Common myeloid progenitor, CD34-positive (primary cell): ENCODE data around the gene ADGRE3.
"Not testable (repeated sequence)": the region's sequence is repeated elsewhere in the genome, so short reads cannot be mapped to it uniquely, and the experiment has no call there.

ENCODE experiments used
- CTCF ChIA-PET: fragments of 350-600 bp; sonication (Branson Sonifier 250); formaldehyde crosslinking; loops from one replicate; lab custom pipeline; 2021; ENCODE audit warnings: antibody characterized with exemption; lab: Charles Lee
- POLR2A ChIA-PET: fragments of 350-600 bp; sonication (Branson Sonifier 250); formaldehyde crosslinking; loops from one replicate; lab custom pipeline; 2021; ENCODE audit warnings: antibody characterized with exemption; lab: Charles Lee
- DNase-seq, 3 donors: peaks; one replicate each; pipeline versions ENCODE4 v3.0.0 to v3.0.0-alpha.2; 2013
- H3K27ac ChIP-seq, 2 experiments: 1 replicate in 1 of 2; 2 replicates in 1 of 2; pipeline ENCODE4 v1.7.0; 2013; ENCODE audit warnings: inconsistent platforms in 2 of 2, low read length in 2 of 2, mild to moderate bottlenecking in 2 of 2, low read depth in 1 of 2, moderate library complexity in 1 of 2; ENCODE audit not compliant: severe bottlenecking in 2 of 2, insufficient read depth in 1 of 2, poor library complexity in 1 of 2
- H3K27me3 ChIP-seq, 5 experiments: replicated peaks in 2 of 5; 1 replicate in 3 of 5; 2 replicates in 2 of 5; pipeline versions ENCODE4 v1.6.1 to v1.7.0; 2013; ENCODE audit warnings: low read length in 4 of 5, mild to moderate bottlenecking in 2 of 5, moderate library complexity in 2 of 5, inconsistent platforms in 1 of 5; ENCODE audit not compliant: insufficient read depth in 5 of 5, control insufficient read depth in 4 of 5
- H3K36me3 ChIP-seq, 4 experiments: 1 replicate in 2 of 4; 2 replicates in 2 of 4; pipeline versions ENCODE4 v1.6.1 to v1.7.0; 2013; ENCODE audit warnings: low read length in 3 of 4, control low read depth in 1 of 4, mild to moderate bottlenecking in 1 of 4; ENCODE audit not compliant: control insufficient read depth in 4 of 4, insufficient read depth in 4 of 4
- H3K4me1 ChIP-seq, 4 experiments: 1 replicate in 3 of 4; 2 replicates in 1 of 4; pipeline versions ENCODE4 v1.6.1 to v1.7.1; 2013; ENCODE audit warnings: low read length in 3 of 4, mild to moderate bottlenecking in 3 of 4, control low read depth in 1 of 4, inconsistent platforms in 1 of 4, moderate library complexity in 1 of 4; ENCODE audit not compliant: control insufficient read depth in 4 of 4, insufficient read depth in 4 of 4; ENCODE audit errors: control extremely low read depth in 1 of 4
- H3K4me3 ChIP-seq, 7 experiments: 1 replicate in 4 of 7; 2 replicates in 3 of 7; pipeline versions ENCODE4 v1.5.1 to v1.7.0; 2013; ENCODE audit warnings: mild to moderate bottlenecking in 7 of 7, low read length in 6 of 7, moderate library complexity in 6 of 7, inconsistent platforms in 2 of 7, low read depth in 2 of 7, control low read depth in 1 of 7; ENCODE audit not compliant: insufficient read depth in 4 of 7, control insufficient read depth in 1 of 7; ENCODE audit errors: extremely low read depth in 1 of 7
- H3K9me3 ChIP-seq, 5 experiments: 1 replicate in 4 of 5; 2 replicates in 1 of 5; pipeline versions ENCODE4 v1.6.1 to v1.7.1; 2013; ENCODE audit warnings: low read length in 4 of 5, mild to moderate bottlenecking in 2 of 5, inconsistent platforms in 1 of 5, low read depth in 1 of 5, moderate library complexity in 1 of 5; ENCODE audit not compliant: control insufficient read depth in 4 of 5, insufficient read depth in 2 of 5; ENCODE audit errors: control extremely low read depth in 1 of 5
- WGBS: methylation state at CpG from one replicate; pipeline ENCODE4 v1.1.5; 2013; ENCODE audit not compliant: insufficient coverage; 5-methylcytosine and 5-hydroxymethylcytosine counted together

ADGRE3 gene

GRCh38 chr19:14612242-14612641 lies 62.4 kb downstream of the ADGRE3 start:
- peaks cover 4 to 21% (median 18%) of the 10 kb centered on the region in 4 experiments for H3K4me1 ChIP-seq
- DNase-seq, H3K27me3 ChIP-seq, H3K9me3 ChIP-seq, H3K36me3 ChIP-seq, POLR2A ChIA-PET, H3K27ac ChIP-seq, H3K4me3 ChIP-seq: not testable (repeated sequence)
- CTCF ChIA-PET = interaction anchor here (1.4 to 1.8 kb wide), 2 partner anchors 38 to 95 kb away, joined by 3 to 7 read pairs; no protein-coding TSS in a partner anchor
- 90% methylated on average over 4 of the region's 5 CpGs for WGBS

GRCh38 chr19:14611051-14611450 lies 63.6 kb downstream of the ADGRE3 start:
- Histone ChIP-seq H3K36me3 (no peaks in the 10 kb centered on the region), H3K27ac (no peak overlapping the region), H3K4me3 (no peak overlapping the region), H3K4me1 (peaks cover 4 to 21% (median 18%) of the 10 kb centered on the region in 4 experiments), H3K27me3 (no peaks in the 10 kb centered on the region), H3K9me3 (no peaks in the 10 kb centered on the region)
- ChIA-PET POLR2A (interaction anchor here (0.9 kb wide), 1 partner anchor 79 kb away, joined by 4 read pairs; the partner anchor contains the start of gene ZNF333), CTCF (interaction anchor here (1.1 to 1.4 kb wide), 2 partner anchors 69 to 96 kb away, joined by 3 read pairs; no protein-coding TSS in a partner anchor)
- DNase-seq = no peak
- WGBS = 80% methylated on average over 1 of the region's 4 CpGs

GRCh38 chr19:14606627-14607026 lies 68.0 kb downstream of the ADGRE3 start:
- ChIA-PET POLR2A (no interaction called here), CTCF (no interaction called here)
- no peak overlapping the region for H3K27ac ChIP-seq
- no peak overlapping the region for H3K4me3 ChIP-seq
- no peak for DNase-seq
- H3K9me3 ChIP-seq = peaks cover 0 to 3% (median 0%) of the 10 kb centered on the region in 5 experiments
- H3K36me3 ChIP-seq = no peaks in the 10 kb centered on the region
- WGBS = 80% methylated on average over 2 of the region's 9 CpGs
- H3K27me3 ChIP-seq = no peaks in the 10 kb centered on the region
- H3K4me1 ChIP-seq = peaks cover 0 to 3% (median 0%) of the 10 kb centered on the region in 4 experiments

- ChIA-PET CTCF (no interaction called here), POLR2A (interaction anchor here (0.6 kb wide), 1 partner anchor 13 kb away, joined by 3 read pairs; no protein-coding TSS in a partner anchor)
- H3K4me1 ChIP-seq = no peaks in the 10 kb centered on the region
- peaks cover 0 to 3% (median 0%) of the 10 kb centered on the region in 5 experiments for H3K9me3 ChIP-seq
- DNase-seq = peak in 1 of 3 donors; percentile 31
- H3K27me3 ChIP-seq = no peaks in the 10 kb centered on the region
- H3K27ac ChIP-seq = no peak overlapping the region
- no peak overlapping the region for H3K4me3 ChIP-seq
- H3K36me3 ChIP-seq = no peaks in the 10 kb centered on the region
- 71% methylated on average over 2 of the region's 2 CpGs for WGBS
Measured at GRCh38 chr19:14603990-14604387, 70.7 kb downstream of the ADGRE3 start.

GRCh38 chr19:14599548-14600147 lies 75.0 kb downstream of the ADGRE3 start:
- POLR2A ChIA-PET = no interaction called here
- no peak overlapping the region for H3K27ac ChIP-seq
- 98% methylated on average over 6 of the region's 8 CpGs for WGBS
- no peak overlapping the region for H3K4me3 ChIP-seq
- H3K36me3 ChIP-seq = no peaks in the 10 kb centered on the region
- CTCF ChIA-PET = no interaction called here
- H3K27me3 ChIP-seq = no peaks in the 10 kb centered on the region
- peaks cover 0 to 6% (median 3%) of the 10 kb centered on the region in 5 experiments for H3K9me3 ChIP-seq
- H3K4me1 ChIP-seq = no peaks in the 10 kb centered on the region
- no peak for DNase-seq

GRCh38 chr19:14595558-14595957 lies 79.1 kb downstream of the ADGRE3 start:
- Histone ChIP-seq H3K36me3 (no peaks in the 10 kb centered on the region), H3K4me1 (peaks cover 0 to 2% (median 0%) of the 10 kb centered on the region in 4 experiments), H3K27ac (no peak overlapping the region), H3K4me3 (no peak overlapping the region), H3K9me3 (peaks cover 0 to 3% (median 0%) of the 10 kb centered on the region in 5 experiments), H3K27me3 (no peaks in the 10 kb centered on the region)
- ChIA-PET CTCF (interaction anchor here (0.6 kb wide), 1 partner anchor 1172 kb away, joined by 3 read pairs; no protein-coding TSS in a partner anchor), POLR2A (no interaction called here)
- 88% methylated on average over 3 of the region's 3 CpGs for WGBS
- DNase-seq = no peak

- POLR2A ChIA-PET, CTCF ChIA-PET, H3K4me1 ChIP-seq, H3K27me3 ChIP-seq, H3K27ac ChIP-seq, H3K4me3 ChIP-seq, H3K36me3 ChIP-seq, H3K9me3 ChIP-seq: not testable (repeated sequence)
- no CpG with 5 or more reads among the region's 4 CpGs for WGBS
- DNase-seq = peak in 1 of 3 donors; percentile 19
Measured at GRCh38 chr19:14589433-14589832, 85.2 kb downstream of the ADGRE3 start.
